GM19468 (cell line): ENCODE results near the gene EPB42.
"Not testable (repeated sequence)": the region's sequence is repeated elsewhere in the genome, so short reads cannot be mapped to it uniquely, and the experiment has no call there.

Source experiments
- ATAC-seq: cut with Tn5 transposase; IDR thresholded peaks from one replicate; pipeline ENCODE4 v1.9.1; 2021; ENCODE audit warnings: mild to moderate bottlenecking, moderate library complexity, moderate number of reproducible peaks; ENCODE audit not compliant: unreplicated experiment; ENCODE audit errors: extremely low read depth

Gene EPB42

DNA sequence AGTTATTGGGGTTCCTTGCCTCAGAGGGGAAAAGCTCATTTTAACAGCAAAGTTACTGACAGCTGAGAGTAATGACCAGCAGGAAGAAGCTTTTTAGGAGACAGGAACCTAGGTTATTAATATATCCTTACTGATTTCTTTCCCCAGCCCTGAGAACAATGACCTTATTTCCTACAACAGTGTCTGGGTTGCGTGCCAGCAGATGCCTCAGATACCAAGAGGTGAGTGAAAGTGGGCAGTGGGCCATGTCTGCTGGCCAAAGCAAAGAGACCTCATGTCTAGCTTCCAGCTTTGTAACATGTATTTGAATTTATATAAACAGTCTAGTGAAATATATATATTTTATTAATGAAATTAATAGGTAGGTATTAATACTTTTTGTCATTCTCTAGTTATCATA lies 30.6 kb downstream of the EPB42 start:
- ATAC-seq: no peak

- no peak for ATAC-seq
Observed at GRCh38 chr15:43189296-43189695, 31.5 kb downstream of the EPB42 start.

- ATAC-seq: no peak
Observed at GRCh38 chr15:43187544-43188155, 33.2 kb downstream of the EPB42 start.

DNA sequence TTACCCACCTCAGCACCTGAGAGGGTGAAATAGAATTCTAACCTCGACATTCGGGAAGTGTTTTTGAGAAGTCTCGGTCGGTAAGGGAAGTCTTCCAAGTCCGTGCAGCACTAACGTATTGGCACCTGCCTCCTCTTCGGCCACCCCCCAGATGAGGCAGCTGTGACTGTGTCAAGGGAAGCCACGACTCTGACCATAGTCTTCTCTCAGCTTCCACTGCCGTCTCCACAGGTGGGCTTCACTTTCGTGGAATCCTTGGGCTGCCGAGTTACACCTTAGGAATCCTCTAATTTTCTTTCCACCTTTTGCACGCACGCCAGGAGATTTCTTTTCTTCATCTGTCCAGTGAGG lies 34.8 kb downstream of the EPB42 start:
- ATAC-seq: no peak

GRCh38 chr15:43185157-43186002 lies 35.4 kb downstream of the EPB42 start, which contains the start of gene CCNDBP1:
TSS of gene CCNDBP1 (plus strand) at chr15:43185403. CDS start at chr15:43185499, 96 bp downstream.
- peak; percentile 73 for ATAC-seq

DNA sequence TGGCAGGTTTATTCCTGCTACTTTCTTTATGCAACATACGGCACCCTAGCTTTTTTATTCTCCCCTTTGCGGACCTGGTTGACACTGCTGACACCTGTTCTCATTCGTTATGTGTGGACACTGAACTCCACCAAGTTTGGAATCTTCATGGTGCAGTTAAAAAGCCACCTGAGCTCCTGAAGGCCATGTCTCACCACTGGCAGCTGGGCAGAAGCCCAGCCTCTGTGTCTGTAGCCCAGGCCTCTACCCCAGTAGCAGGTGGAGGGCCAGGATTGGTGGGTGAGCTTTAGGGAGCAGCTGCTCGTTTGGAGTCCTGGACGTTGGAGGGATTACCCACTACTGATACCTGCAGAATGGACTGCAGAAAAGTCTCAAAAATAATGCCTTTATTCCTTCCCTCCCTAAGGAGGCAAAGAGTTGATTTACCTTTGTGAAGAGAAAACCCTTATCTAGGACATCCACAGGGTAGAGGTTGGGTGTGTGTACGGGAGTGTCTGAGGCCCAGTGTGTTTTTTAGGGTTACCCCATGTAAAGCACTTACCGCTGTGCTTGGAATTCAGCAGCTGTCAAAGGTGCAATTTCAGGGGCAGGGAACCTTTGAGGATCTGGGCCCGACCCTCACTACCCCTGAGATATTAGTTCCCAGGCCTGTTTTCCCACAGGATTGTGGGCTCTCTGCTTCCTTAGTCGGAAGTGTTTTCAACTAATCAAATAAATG lies 36.3 kb downstream of the EPB42 start:
- ATAC-seq: no peak

- ATAC-seq: no peak
Observed at GRCh38 chr15:43183270-43183669, 37.5 kb downstream of the EPB42 start.

GRCh38 chr15:43177147-43177546 lies 43.7 kb downstream of the EPB42 start:
- ATAC-seq: not testable (repeated sequence)

- ATAC-seq: not testable (repeated sequence)
Observed at GRCh38 chr15:43175656-43176309, 45.0 kb downstream of the EPB42 start.

- no peak for ATAC-seq
Observed at GRCh38 chr15:43169888-43170287, 50.9 kb downstream of the EPB42 start.

DNA sequence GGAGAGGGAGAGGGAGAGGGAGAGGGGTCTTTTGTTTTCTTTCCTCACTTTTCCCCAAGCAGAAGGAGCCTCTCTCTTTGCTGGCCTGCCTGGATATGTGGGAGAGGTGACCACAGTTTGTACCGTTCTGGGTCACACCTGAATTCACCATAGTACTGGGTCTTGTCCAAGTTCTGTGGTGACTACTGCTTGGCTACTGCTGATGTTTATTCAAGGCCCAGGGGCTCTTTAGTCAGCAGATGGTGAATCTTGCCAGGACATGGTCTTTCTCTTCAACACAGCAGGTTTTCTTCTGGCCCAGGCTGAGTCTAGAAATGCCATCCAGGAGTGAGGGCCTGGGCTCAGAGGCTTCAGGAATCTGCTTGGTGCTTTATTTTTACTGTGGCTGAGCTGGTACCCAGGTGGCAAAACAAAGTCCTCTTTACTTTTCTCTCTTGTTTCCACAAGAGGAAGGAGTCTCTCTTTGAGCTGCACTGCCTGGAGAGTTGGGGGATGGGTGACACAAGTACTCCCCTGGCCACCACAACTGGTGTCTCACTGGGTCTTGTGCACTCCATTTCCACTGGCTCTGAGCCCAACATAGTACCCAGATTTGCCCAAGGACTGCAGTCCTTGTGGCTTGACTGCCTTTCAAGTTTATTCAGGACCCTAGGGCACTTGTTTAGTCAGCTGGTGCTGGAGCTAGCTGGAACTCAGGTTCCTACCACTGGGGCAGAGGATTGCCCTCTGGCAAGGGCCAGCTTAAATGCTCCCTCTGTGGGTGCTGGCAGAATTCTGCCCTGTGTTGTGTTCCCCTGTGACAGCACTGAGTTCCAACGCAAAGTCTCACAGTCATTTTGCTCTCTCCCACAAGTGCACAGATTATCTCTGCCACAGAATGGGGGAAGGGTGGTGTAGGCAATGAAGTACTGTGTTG lies 52.4 kb downstream of the EPB42 start:
- no peak for ATAC-seq

GRCh38 chr15:43167261-43167660 lies 53.6 kb downstream of the EPB42 start:
- not testable (repeated sequence) for ATAC-seq

DNA sequence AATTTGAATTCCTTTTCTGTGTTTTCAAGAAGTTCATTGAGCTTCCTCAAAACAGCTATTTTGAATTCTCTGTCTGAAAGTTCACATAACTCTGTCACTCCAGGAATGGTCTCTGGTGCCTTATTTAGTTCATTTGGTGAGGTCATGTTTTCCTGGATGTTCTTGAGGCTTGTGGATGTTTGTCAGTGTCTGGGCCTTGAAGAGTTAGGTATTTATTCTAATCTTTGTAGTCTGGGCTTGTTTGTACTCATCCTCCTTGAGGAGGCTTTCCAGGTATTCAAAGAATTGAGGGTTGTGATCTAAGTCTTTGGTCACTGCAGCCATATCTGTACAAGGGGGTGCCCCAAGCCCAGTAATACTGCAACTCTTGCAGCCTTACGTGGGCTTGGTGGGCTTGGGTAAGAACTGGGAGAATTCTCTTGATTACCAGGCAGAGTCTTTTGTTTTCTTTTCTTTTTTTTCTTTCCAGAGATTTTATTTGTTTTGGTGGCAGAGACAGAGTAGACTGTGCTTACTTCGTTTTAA lies 55.0 kb downstream of the EPB42 start:
- no peak for ATAC-seq

- ATAC-seq: no peak
Observed at GRCh38 chr15:43153269-43153668, 67.5 kb downstream of the EPB42 start.

- ATAC-seq: no peak
Observed at GRCh38 chr15:43151688-43152087, 69.1 kb downstream of the EPB42 start.

- no peak for ATAC-seq
Observed at GRCh38 chr15:43150191-43150929, 70.5 kb downstream of the EPB42 start.
